ENCODE results near the gene ZFP36L2. TPM values are rescaled to one million over a fixed set of nuclear protein-coding genes. Genes with fewer than 3 reads are reported as not detected.
A peak's percentile ranks its signal among the peaks of the same experiment; 100 is the strongest.

ZFP36L2 gene
- total and polyA plus RNA-seq, 10 of the 15 experiments (the other 5 are each of a cell fraction or from before 2014, with no cell fraction given), result 4.3 to 64.9 (median 19.5) TPM

DNA sequence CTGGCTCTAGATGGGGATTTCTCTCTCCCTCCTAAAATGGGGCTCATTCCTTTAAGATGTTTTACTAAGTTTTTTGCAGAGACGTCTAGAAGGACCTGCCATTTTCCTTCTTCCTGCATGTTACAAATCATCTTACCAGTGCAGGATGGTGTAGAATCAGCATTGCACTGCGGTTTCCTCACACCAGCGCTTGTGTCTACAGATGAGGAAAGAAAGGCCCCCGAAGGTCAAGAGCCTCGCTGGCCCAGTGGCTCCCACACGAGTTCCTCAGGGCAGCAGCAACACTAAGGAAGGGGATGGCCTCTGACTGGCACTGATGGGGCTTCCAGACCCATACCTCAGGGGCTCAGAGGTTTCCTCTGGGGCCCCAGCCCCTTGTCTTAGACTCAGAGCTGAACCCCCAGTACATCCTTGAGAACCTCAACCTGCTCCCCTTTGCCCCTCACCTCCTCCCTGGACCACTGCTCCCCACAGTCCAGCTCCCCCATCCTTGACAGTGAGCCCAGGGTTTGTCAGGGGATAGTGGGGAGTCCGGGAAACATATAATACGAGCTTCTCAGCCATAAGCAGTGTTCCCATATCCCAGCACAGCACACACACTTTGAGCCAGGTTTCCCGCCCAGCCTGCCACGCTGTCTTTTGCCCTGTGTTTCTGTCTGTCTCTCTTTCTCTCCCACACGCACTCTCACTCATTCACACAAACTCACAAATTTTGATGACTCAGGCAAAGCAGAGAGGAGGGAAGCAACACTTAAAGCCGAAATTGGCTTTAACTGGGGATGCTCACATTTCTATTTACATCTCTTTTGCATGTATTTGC is 29.4 kb downstream of the ZFP36L2 start:
- Histone ChIP-seq H3K79me2 (ENCODE audit: control insufficient read depth, insufficient read depth, low read length) (no peaks in the 10 kb centered on the region), H3K4me1 (ENCODE audit: control insufficient read depth, insufficient read depth, low read length) (peaks cover 17% of the 10 kb centered on the region), H3K36me3 (ENCODE audit: control insufficient read depth in 2 of 2, insufficient read depth in 2 of 2, low read length in 1 of 2) (no peaks in the 10 kb centered on the region), H3K27me3 (replicated peaks in 1 of 2; ENCODE audit: control insufficient read depth in 2 of 2, insufficient read depth in 2 of 2, low read length in 1 of 2) (no peaks in the 10 kb centered on the region), H3K4me2 (ENCODE audit: control insufficient read depth, insufficient read depth) (no peak overlapping the region), H3K4me3 (no peak overlapping the region), H3K9me3 (replicated peaks; ENCODE audit: control insufficient read depth, insufficient read depth, low read length) (no peaks in the 10 kb centered on the region), H2AFZ (ENCODE audit: control insufficient read depth, low read depth, low read length) (no peak overlapping the region), H4K20me1 (ENCODE audit: control insufficient read depth, insufficient read depth) (no peaks in the 10 kb centered on the region), H3K27ac (ENCODE audit: control insufficient read depth, insufficient read depth) (no peak overlapping the region), H3K9ac (ENCODE audit: control insufficient read depth, insufficient read depth, low read length) (no peak overlapping the region)
- 0 out of 4 replicates have a peak, but pooled peaks of 1 of the 2 experiments have one; percentile 21 for TF ChIP-seq EP300 (IDR thresholded peaks at IDR 0.05; ENCODE audit: borderline replicate concordance in 1 of 2, control insufficient read depth in 1 of 2, low read depth in 2 of 2, low read length in 2 of 2)
- no peak for TF ChIP-seq EED (IDR thresholded peaks at IDR 0.05; ENCODE audit: low read depth)
- POLR2A ChIA-PET, result interaction anchor here (0.6 kb wide), 1 partner anchor 28 kb away, joined by 4 read pairs; no protein-coding TSS in a partner anchor
- BruUV-seq (replicated peaks), result no TSS peak
- DNase-seq (ENCODE audit: low read depth, low spot score) (no peak), ATAC-seq (no peak), FAIRE-seq (no peak)
- intact Hi-C loops (cut with micrococcal nuclease; ENCODE audit: unreplicated experiment), result no loop called here
- RAD21 ChIA-PET (ENCODE audit: unreplicated experiment), result interaction anchor here (0.6 to 1.0 kb wide), 2 partner anchors 32 to 65 kb away, joined by 3 read pairs; no protein-coding TSS in a partner anchor
- WGBS (ENCODE audit: insufficient coverage, insufficient replicate concordance, low lambda C conversion rate, missing lambda C conversion rate), result 67% methylated on average over 12 of the region's 12 CpGs
- in situ Hi-C loops (cut with MboI), result no loop called here
- CTCF ChIA-PET, result no interaction called here
- SMC1A ChIA-PET (ENCODE audit: uncharacterized antibody, unreplicated experiment), result interaction anchor here (1.1 kb wide), 1 partner anchor 22 kb away, joined by 3 read pairs; no protein-coding TSS in a partner anchor
